ENCODE results near the gene GHITM.

The GHITM gene

DNA sequence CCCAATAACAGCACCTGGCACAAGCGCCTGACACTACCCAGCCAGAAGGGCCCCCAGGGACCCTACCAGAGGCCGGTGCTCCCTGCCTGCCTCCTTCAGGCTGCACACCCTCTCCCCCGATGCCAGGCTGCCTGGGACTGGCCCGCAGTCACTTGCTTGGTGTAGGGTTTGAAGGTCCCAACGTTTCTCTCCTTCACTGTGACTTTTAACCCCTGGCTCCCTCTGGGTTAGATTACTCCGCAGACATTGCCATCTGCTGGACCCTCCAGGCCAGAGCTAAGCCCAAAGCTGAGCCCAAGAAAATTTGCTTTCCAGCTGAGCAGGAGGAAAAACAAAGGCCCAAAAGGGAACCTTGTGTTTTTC lies 61.9 kb downstream of the GHITM start:
- DNase-seq (ENCODE audit: low read depth) = no peak

DNA sequence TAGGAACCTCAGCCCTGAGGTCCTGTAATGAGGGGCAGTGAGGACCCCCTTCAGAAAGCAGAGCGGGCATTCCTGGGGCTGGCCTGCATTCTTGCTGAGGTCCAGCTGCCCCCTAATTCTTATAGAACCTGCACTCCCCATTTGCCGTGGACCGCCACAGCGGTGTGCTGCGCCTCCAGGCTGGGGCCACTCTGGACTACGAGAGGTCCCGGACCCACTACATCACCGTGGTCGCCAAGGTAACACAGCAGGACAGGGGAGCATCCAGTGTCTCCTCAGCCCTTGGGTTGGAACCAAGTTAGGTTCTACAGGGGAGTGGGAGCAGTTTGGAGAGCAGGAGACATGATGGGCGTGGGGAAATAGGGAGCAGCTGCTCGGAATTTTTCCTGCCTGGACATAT lies 62.4 kb downstream of the GHITM start:
- no peak for DNase-seq (ENCODE audit: low read depth)

DNA sequence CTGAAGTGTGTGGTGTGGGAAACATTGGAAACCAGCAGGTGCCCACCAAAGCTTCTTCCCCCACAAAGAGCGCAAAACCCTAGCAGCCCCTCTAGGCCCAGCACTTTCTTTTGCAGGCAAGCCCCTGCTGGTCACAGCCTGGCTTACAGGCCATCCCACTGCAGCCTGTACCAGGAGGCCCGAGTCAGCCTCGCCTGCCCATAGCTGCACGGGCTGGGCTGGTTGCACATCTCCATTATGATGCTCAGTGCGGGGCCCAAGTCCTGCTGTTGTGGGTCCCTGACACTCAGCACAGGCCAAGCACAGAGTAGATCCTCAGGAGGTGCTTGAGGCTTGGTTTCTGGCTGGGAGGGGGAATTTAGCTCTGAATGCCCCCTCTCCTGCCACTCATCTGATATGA lies 63.0 kb downstream of the GHITM start:
- DNase-seq (ENCODE audit: low read depth) = no peak
